NB4 (cell line): Measurements from ENCODE around the gene MASP1.
"Not testable (repeated sequence)": the region's sequence is repeated elsewhere in the genome, so short reads cannot be mapped to it uniquely, and the experiment has no call there.

ENCODE experiments used
- DNase-seq: peaks from one replicate; pipeline ENCODE4 v3.0.0; 2010; ENCODE audit warnings: low read depth
- H3K4me3 ChIP-seq: one replicate; pipeline ENCODE4 v1.5.1; 2011; ENCODE audit warnings: mild to moderate bottlenecking, low read depth, low read length, moderate library complexity
- MYC ChIP-seq: IDR thresholded peaks from 2 replicates; pipeline ENCODE4 v1.6.1; 2011; ENCODE audit warnings: low read depth, low read length
- POLR2A ChIP-seq: IDR thresholded peaks from 2 replicates; pipeline ENCODE4 v1.6.1; 2011; ENCODE audit warnings: mild to moderate bottlenecking; ENCODE audit not compliant: insufficient read length; ENCODE audit errors: extremely low read depth
- TF ChIP-seq, protein P1 (sequence below): IDR thresholded peaks from 2 replicates; pipeline ENCODE4 v1.6.1; 2011; ENCODE audit warnings: low read depth, low read length
- TF ChIP-seq, protein P2 (sequence below): IDR thresholded peaks from one replicate; pipeline ENCODE4 v1.5.1; 2012; ENCODE audit warnings: low read depth, low read length

Gene MASP1

DNA sequence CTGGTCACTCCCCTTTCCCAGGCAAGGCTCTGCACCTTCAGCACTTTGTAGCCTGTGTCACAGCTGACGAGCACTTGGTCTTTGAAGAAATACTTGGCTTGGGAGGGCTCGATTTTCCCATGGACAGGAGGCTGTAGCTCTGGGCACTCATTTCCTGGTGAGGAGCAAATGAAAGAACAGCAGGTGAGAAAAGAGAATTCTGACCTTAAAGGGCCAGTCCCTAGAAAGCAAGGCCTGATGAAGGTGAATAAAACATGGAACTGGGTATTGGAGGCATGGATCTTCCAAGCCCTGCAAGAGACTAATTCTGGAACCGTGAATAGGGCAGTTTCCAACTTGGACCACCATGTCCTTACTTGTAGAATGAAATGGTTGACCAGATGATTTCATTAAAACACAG lies 39.9 kb downstream of the MASP1 start:
- DNase-seq: no peak
- no peak overlapping the region for H3K4me3 ChIP-seq
- TF ChIP-seq, protein P1, sequence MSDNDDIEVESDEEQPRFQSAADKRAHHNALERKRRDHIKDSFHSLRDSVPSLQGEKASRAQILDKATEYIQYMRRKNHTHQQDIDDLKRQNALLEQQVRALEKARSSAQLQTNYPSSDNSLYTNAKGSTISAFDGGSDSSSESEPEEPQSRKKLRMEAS: no peak
- TF ChIP-seq POLR2A (no peak), MYC (no peak)
- TF ChIP-seq, protein P2, sequence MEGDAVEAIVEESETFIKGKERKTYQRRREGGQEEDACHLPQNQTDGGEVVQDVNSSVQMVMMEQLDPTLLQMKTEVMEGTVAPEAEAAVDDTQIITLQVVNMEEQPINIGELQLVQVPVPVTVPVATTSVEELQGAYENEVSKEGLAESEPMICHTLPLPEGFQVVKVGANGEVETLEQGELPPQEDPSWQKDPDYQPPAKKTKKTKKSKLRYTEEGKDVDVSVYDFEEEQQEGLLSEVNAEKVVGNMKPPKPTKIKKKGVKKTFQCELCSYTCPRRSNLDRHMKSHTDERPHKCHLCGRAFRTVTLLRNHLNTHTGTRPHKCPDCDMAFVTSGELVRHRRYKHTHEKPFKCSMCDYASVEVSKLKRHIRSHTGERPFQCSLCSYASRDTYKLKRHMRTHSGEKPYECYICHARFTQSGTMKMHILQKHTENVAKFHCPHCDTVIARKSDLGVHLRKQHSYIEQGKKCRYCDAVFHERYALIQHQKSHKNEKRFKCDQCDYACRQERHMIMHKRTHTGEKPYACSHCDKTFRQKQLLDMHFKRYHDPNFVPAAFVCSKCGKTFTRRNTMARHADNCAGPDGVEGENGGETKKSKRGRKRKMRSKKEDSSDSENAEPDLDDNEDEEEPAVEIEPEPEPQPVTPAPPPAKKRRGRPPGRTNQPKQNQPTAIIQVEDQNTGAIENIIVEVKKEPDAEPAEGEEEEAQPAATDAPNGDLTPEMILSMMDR: no peak

DNA sequence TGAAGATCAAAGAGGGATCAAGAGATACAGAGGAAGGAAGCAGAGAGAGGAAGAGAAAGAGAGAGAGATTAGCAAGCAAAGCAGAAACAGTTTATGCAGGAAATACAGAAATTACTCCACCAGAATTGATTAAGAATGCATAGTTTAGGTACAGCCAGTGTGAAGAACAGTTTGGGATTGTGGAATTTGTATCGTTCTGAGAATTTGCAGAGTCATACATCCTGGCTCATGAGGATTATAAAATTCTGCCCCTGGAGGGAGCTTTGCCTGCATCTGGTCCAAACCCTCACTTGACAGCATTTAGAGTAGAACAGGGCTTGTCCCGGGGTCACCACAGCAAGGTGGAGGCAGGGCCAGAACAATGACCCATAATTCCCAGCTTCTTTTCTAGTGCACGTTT lies 44.1 kb downstream of the MASP1 start:
- no peak for DNase-seq
- no peak overlapping the region for H3K4me3 ChIP-seq
- TF ChIP-seq, protein P2: no peak
- TF ChIP-seq, protein P1: no peak
- TF ChIP-seq POLR2A: no peak
- TF ChIP-seq MYC: no peak

DNA sequence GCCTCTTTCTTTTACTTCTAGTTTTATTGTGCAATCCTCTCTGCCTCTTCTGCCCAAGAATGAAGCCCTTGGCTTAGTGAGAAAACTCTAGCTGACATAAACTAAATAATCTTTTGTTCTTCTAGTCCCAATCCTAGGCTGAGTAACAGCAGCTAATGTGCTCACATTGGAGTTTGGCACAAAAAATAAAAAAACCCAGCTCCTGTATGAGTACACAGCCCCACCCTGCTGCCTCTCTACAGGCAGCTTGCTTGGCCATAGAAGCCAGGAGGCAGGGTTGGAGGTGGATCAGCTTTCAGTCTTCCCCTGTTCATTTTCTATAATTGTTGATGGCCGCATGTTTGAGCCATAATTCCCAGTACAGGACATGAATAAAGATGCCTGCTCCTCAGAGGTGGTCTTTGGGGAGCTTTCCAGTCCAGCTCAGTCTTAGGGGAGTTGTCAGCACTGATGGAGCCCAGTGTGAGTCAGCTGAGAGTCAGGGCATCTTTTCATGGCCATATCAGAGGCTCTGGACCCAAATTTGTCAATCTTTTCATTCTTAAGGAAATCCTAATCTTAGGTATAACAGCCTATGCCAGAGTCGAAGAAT lies 47.5 kb downstream of the MASP1 start:
- TF ChIP-seq POLR2A (no peak), MYC (no peak)
- TF ChIP-seq, protein P2: no peak
- TF ChIP-seq, protein P1: no peak
- no peak overlapping the region for H3K4me3 ChIP-seq
- DNase-seq: no peak

DNA sequence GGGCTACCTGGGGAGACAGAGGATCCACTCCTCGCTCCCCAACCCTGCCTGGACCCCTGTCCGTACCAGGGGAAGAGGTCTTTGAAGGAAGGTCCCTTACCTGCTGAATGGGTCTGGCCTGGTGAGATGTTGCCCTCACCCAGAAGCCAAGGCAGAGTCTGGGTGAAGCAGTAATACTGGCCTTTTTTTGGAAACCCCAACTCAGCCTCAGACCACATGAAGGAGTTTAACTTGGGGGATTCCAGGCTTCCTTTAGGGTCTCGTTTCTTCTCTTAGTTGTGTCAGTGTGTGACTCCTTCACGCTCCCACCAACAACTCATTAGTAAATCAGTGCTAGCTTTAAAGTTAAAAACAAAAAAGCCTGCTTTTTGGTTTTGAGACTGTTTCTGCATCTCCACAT lies 48.6 kb downstream of the MASP1 start:
- no peak overlapping the region for H3K4me3 ChIP-seq
- no peak for DNase-seq
- TF ChIP-seq, protein P2: no peak
- no peak for TF ChIP-seq POLR2A
- TF ChIP-seq MYC: no peak
- TF ChIP-seq, protein P1: no peak

DNA sequence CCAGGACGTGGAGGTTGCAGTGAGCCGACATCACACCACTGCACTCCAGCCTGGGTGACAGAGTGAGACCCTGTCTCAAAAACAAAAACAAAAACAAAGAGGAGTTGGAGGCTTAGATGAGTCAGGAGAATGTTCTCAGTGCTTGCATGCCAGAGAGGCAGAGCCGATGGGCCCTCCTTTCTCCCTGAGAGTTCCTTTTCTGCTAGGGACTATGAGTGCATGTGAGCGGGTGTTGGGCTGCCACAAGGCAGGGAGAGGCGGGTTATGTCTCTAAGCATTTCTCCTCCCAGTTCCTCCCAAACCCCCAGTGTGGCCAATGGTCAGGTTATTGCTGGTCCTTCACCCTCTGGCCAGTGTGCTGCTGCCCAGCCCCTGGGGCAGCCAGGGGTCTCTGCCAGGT lies 49.1 kb downstream of the MASP1 start:
- TF ChIP-seq, protein P2: no peak
- TF ChIP-seq MYC (no peak), POLR2A (no peak)
- TF ChIP-seq, protein P1: no peak
- H3K4me3 ChIP-seq: no peak overlapping the region
- no peak for DNase-seq

DNA sequence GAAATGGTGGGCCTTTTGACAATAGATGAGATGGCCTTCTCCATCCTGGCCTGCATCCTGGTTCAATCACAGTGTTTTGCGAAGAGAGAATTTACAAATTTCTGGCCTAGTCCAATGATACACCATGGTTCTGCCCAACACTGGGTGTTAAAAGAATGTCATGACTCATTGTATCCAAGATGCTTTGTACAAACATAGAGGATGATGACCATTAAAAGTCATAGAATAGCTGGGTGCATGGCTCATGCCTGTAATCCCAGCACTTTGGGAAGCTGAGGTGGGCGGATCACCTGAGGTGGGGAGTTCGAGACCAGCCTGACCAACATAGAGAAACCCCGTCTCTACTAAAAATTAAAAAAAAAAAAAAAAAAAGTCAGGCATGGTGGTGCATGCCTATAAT lies 52.7 kb downstream of the MASP1 start:
- DNase-seq, H3K4me3 ChIP-seq: not testable (repeated sequence)
